Measurements from ENCODE around the gene KCMF1. TPM values are rescaled to one million over a fixed set of nuclear protein-coding genes. Genes with fewer than 3 reads are reported as not detected.
A peak's percentile ranks its signal among the peaks of the same experiment; 100 is the strongest.

KCMF1 gene
- total RNA-seq, 1 experiment from 2014 or later: 73.6 TPM

- intact Hi-C loops (cut with micrococcal nuclease): no loop called here
- BruUV-seq (replicated peaks): no TSS peak
Measured at GRCh38 chr2:85083092-85083491, 112.1 kb downstream of the KCMF1 start.

DNA sequence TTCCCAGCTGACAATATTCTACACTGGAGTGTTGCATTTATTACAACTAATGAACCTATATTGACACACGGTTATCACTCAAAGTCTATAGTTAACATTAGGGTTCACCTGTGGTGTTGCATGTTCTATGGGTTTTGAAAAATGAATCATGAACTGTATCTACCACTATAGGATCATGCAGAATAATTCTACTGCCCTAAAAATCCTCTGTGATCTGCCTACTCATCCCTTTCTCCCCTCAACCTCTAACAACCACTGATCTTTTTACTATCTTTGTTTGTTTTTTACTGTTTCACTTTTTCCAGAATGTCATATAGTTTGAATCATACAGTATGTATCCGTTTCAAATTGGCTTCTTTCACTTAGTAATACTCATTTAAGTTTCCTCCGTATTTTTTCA is 114.6 kb downstream of the KCMF1 start:
- Histone ChIP-seq H3K9me3 (ENCODE audit: low read length) (0 out of 2 replicates have a peak, but pooled peaks cover 3% of the 10 kb centered on the region), H3K9me2 (replicated peaks; ENCODE audit: low read length) (no peaks in the 10 kb centered on the region), H4K20me1 (ENCODE audit: low read length) (no peaks in the 10 kb centered on the region), H3K9ac (ENCODE audit: low read length) (no peak overlapping the region), H3K4me2 (ENCODE audit: low read length) (0 out of 2 replicates have a peak overlapping the region, but pooled peaks have one; percentile 26), H3K27ac (ENCODE audit: low read length) (no peak overlapping the region), H2AFZ (ENCODE audit: low read length) (no peak overlapping the region), H3K36me3 (ENCODE audit: low read depth, low read length) (no peaks in the 10 kb centered on the region), H3K4me1 (ENCODE audit: insufficient read depth, low read length) (no peaks in the 10 kb centered on the region), H3F3A (ENCODE audit: low read length, unreplicated experiment) (no peaks in the 10 kb centered on the region), H3K4me3 (ENCODE audit: low read length) (no peak overlapping the region), H3K79me2 (ENCODE audit: low read length) (no peaks in the 10 kb centered on the region), H3K27me3 (ENCODE audit: low read length) (no peaks in the 10 kb centered on the region)
- no peak for DNase-seq
- BruUV-seq (replicated peaks): no TSS peak
- no peak for TF ChIP-seq EZH2phosphoT487 (IDR thresholded peaks at IDR 0.05; ENCODE audit: borderline replicate concordance, low read length)
- no peak for TF ChIP-seq EZH2 (IDR thresholded peaks at IDR 0.05; ENCODE audit: low read length, unreplicated experiment)
- no peak for TF ChIP-seq CTCF (conservative IDR thresholded peaks at IDR 0.05; ENCODE audit: low read depth, low read length)
- ChIA-PET POLR2A (ENCODE audit: unreplicated experiment) (no interaction called here), CTCF (no interaction called here)
- peak; percentile 33; the same call in 1 of the 2 replicates for ATAC-seq
- intact Hi-C loops (cut with micrococcal nuclease): no loop called here

More at GRCh38 chr2:85083092-85083491, 112.1 kb downstream of the KCMF1 start:
- ChIA-PET CTCF (no interaction called here), POLR2A (ENCODE audit: unreplicated experiment) (no interaction called here)
- H3K9ac ChIP-seq (ENCODE audit: low read length): no peak overlapping the region
- no peak overlapping the region for H3K4me3 ChIP-seq (ENCODE audit: low read length)
- no peaks in the 10 kb centered on the region for H3K27me3 ChIP-seq (ENCODE audit: low read length)
- no peaks in the 10 kb centered on the region for H3K9me2 ChIP-seq (replicated peaks; ENCODE audit: low read length)
- H3K79me2 ChIP-seq (ENCODE audit: low read length): no peaks in the 10 kb centered on the region
- 0 out of 2 replicates have a peak, but pooled peaks cover 3% of the 10 kb centered on the region for H3K9me3 ChIP-seq (ENCODE audit: low read length)
- TF ChIP-seq CTCF (conservative IDR thresholded peaks at IDR 0.05; ENCODE audit: low read depth, low read length) (no peak), EZH2 (IDR thresholded peaks at IDR 0.05; ENCODE audit: low read length, unreplicated experiment) (no peak), EZH2phosphoT487 (IDR thresholded peaks at IDR 0.05; ENCODE audit: borderline replicate concordance, low read length) (no peak)
- H4K20me1 ChIP-seq (ENCODE audit: low read length): no peaks in the 10 kb centered on the region
- H3K4me1 ChIP-seq (ENCODE audit: insufficient read depth, low read length): no peaks in the 10 kb centered on the region
- no peaks in the 10 kb centered on the region for H3K36me3 ChIP-seq (ENCODE audit: low read depth, low read length)
- no peak overlapping the region for H3K27ac ChIP-seq (ENCODE audit: low read length)
- no peak overlapping the region for H3K4me2 ChIP-seq (ENCODE audit: low read length)
- H3F3A ChIP-seq (ENCODE audit: low read length, unreplicated experiment): no peaks in the 10 kb centered on the region
- no peak for ATAC-seq
- DNase-seq: no peak
- no peak overlapping the region for H2AFZ ChIP-seq (ENCODE audit: low read length)

DNA sequence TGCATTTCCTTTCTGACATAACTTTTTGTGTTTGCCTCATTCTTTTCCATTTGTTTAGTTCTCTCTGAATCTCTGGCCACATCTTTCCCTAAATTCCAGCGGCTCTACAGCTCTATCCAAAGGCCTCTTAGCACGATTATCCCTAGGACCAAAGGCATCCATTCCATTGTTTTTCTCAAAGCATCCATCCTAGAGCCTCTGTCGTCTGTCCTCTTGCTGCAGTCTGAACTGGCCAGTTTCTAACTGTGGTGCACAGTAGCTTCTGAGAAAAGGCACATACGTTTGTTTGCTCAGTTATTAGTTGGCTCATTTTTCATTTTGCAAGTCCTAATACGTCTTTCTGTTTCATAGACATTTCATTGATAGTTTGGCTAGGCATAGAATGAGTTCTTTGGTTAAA is 116.6 kb downstream of the KCMF1 start:
- Histone ChIP-seq H3K27ac (ENCODE audit: low read length) (no peak overlapping the region), H3K9ac (ENCODE audit: low read length) (no peak overlapping the region), H3K79me2 (ENCODE audit: low read length) (no peaks in the 10 kb centered on the region), H3K27me3 (ENCODE audit: low read length) (no peaks in the 10 kb centered on the region), H3F3A (ENCODE audit: low read length, unreplicated experiment) (no peaks in the 10 kb centered on the region), H3K4me1 (ENCODE audit: insufficient read depth, low read length) (peaks cover 6% of the 10 kb centered on the region; the same call in 1 of the 2 replicates), H3K9me2 (replicated peaks; ENCODE audit: low read length) (no peaks in the 10 kb centered on the region), H3K4me3 (ENCODE audit: low read length) (no peak overlapping the region), H3K36me3 (ENCODE audit: low read depth, low read length) (no peaks in the 10 kb centered on the region), H2AFZ (ENCODE audit: low read length) (no peak overlapping the region), H3K9me3 (ENCODE audit: low read length) (no peaks in the 10 kb centered on the region), H3K4me2 (ENCODE audit: low read length) (no peak overlapping the region), H4K20me1 (ENCODE audit: low read length) (no peaks in the 10 kb centered on the region)
- no TSS peak for BruUV-seq (replicated peaks)
- no peak for DNase-seq
- ChIA-PET POLR2A (ENCODE audit: unreplicated experiment) (no interaction called here), CTCF (no interaction called here)
- TF ChIP-seq CTCF (conservative IDR thresholded peaks at IDR 0.05; ENCODE audit: low read depth, low read length) (no peak), EZH2 (IDR thresholded peaks at IDR 0.05; ENCODE audit: low read length, unreplicated experiment) (no peak), EZH2phosphoT487 (IDR thresholded peaks at IDR 0.05; ENCODE audit: borderline replicate concordance, low read length) (no peak)
- ATAC-seq: no peak
- intact Hi-C loops (cut with micrococcal nuclease): no loop called here

All from PC-3 (cell line).